ENCODE data around the gene LGR6. TPM values are rescaled to one million over a fixed set of nuclear protein-coding genes. Genes with fewer than 3 reads are reported as not detected.

Gene LGR6
- total RNA-seq, 1 donor from 2014 or later = 3.1 TPM

DNA sequence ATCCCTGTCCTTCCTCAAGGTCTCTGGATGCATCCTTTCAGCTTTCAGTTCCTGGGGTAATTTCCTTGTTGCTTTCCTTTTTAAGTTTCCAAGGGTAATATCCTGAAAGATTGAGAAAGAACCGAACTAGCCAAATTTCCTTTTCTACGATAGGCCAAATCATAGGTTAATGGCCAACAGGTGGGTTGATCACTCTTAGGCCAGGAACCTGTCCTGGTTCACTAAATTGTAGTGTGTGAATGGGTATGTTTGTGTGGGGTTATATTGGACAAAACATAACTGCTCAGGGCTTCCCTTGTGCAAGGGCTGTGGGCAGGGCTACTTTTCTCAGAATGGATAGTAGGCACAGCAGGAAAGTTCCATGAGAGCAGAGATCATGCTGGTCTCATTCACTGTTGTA is 131.0 kb downstream of the LGR6 start:
- no peak for DNase-seq (ENCODE audit: low spot score in 2 of 2, unreplicated experiment in 2 of 2)
- peaks cover 4% of the 10 kb centered on the region for H3K27me3 Mint-ChIP-seq (ENCODE audit: low read depth)
- no peaks in the 10 kb centered on the region for H3K9me3 Mint-ChIP-seq
- no peaks in the 10 kb centered on the region for H3K4me1 Mint-ChIP-seq
- H3K36me3 Mint-ChIP-seq = no peaks in the 10 kb centered on the region
- TF ChIP-seq CTCF (IDR thresholded peaks at IDR 0.05; ENCODE audit: unreplicated experiment) = no peak
- no peak overlapping the region for H3K4me3 Mint-ChIP-seq
- H3K27ac Mint-ChIP-seq = no peak overlapping the region

- H3K36me3 Mint-ChIP-seq = peaks cover 22% of the 10 kb centered on the region
- peaks cover 4% of the 10 kb centered on the region for H3K4me1 Mint-ChIP-seq
- DNase-seq (ENCODE audit: low spot score in 2 of 2, unreplicated experiment in 2 of 2) = no peak
- H3K9me3 Mint-ChIP-seq = no peaks in the 10 kb centered on the region
- H3K4me3 Mint-ChIP-seq = no peak overlapping the region
- H3K27ac Mint-ChIP-seq = no peak overlapping the region
- no peaks in the 10 kb centered on the region for H3K27me3 Mint-ChIP-seq (ENCODE audit: low read depth)
- TF ChIP-seq CTCF (IDR thresholded peaks at IDR 0.05; ENCODE audit: unreplicated experiment) = no peak
Measured at GRCh38 chr1:202329891-202330290, 136.3 kb downstream of the LGR6 start.

DNA sequence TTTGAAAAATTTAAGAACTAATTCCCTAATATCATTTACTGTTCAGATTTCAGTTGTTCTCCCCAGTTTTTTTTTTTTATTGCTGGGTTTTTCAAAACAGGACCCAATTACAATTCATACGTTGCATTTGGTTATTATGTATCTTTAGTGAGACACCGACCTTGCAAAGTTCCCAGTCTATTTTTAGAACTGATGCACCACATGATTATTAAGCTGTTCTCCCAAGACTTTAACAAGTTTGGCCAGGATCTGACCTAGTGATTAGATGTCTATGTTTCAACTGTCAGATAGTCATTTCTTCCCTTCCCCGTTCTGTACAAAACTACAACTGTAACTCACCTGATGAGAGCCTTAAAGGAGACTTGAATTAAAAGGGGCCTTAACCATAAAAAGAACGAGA is 140.3 kb downstream of the LGR6 start:
- no peak overlapping the region for H3K27ac Mint-ChIP-seq
- no peak for DNase-seq (ENCODE audit: low spot score in 2 of 2, unreplicated experiment in 2 of 2)
- H3K4me3 Mint-ChIP-seq = no peak overlapping the region
- peaks cover 6% of the 10 kb centered on the region for H3K4me1 Mint-ChIP-seq
- H3K27me3 Mint-ChIP-seq (ENCODE audit: low read depth) = no peaks in the 10 kb centered on the region
- no peak for TF ChIP-seq CTCF (IDR thresholded peaks at IDR 0.05; ENCODE audit: unreplicated experiment)
- H3K9me3 Mint-ChIP-seq = no peaks in the 10 kb centered on the region
- H3K36me3 Mint-ChIP-seq = peaks cover 22% of the 10 kb centered on the region

- peak; percentile 85 for TF ChIP-seq CTCF (IDR thresholded peaks at IDR 0.05; ENCODE audit: unreplicated experiment)
- Mint-ChIP-seq H3K4me3 (peak overlapping the region; percentile 53), H3K36me3 (no peaks in the 10 kb centered on the region), H3K27ac (peak overlapping the region; percentile 81), H3K4me1 (peaks cover 19% of the 10 kb centered on the region), H3K27me3 (ENCODE audit: low read depth) (no peaks in the 10 kb centered on the region), H3K9me3 (no peaks in the 10 kb centered on the region)
- DNase-seq (ENCODE audit: low spot score in 2 of 2, unreplicated experiment in 2 of 2) = no peak
Measured at GRCh38 chr1:202343652-202344349, 150.2 kb downstream of the LGR6 start.

DNA sequence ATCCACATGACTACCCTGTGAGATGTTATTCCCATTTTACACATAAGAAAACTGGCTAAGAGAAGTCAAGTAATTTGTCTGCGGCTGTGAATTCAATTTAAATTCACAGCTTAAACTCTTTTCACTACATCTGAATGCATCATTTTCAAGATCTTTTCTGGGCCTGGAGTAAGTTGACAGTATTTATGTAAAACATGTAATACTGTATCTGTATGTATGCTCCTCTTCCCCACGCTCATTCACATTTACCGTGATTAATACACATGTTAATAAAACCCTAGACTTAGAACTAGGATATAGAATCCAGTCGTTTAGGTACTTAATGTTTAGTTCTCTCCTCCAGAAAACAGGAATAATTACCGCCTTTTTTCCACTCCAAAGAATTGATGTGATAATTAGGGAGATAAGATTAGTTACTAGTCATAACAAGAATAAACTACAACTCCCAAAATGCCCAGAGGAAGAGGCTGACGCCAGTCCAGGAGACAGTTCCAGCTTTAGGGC is 154.5 kb downstream of the LGR6 start:
- H3K9me3 Mint-ChIP-seq = no peaks in the 10 kb centered on the region
- H3K27ac Mint-ChIP-seq = peak overlapping the region; percentile 98

More for the DNA sequence above, 154.5 kb downstream of the LGR6 start:
- H3K4me1 Mint-ChIP-seq = peaks cover 19% of the 10 kb centered on the region
- no peaks in the 10 kb centered on the region for H3K27me3 Mint-ChIP-seq (ENCODE audit: low read depth)
- no peaks in the 10 kb centered on the region for H3K36me3 Mint-ChIP-seq
- H3K4me3 Mint-ChIP-seq = peak overlapping the region; percentile 99
- DNase-seq (ENCODE audit: low spot score in 2 of 2, unreplicated experiment in 2 of 2) = no peak
- no peak for TF ChIP-seq CTCF (IDR thresholded peaks at IDR 0.05; ENCODE audit: unreplicated experiment)

Measured in mesothelial cell of epicardium (in vitro differentiated cells).